Measurements from ENCODE around the gene ATP6V0B.

ATP6V0B gene

GRCh38 chr1:43995984-43996732, 21.4 kb downstream of the ATP6V0B start:
- ChIA-PET POLR2A (no interaction called here), CTCF (interaction anchor here (1.6 to 6.4 kb wide), 3 partner anchors 10 to 53 kb away, joined by 7 to 59 read pairs (median 23); no protein-coding TSS in a partner anchor)
- TF ChIP-seq CTCF (IDR thresholded peaks at IDR 0.05; ENCODE audit: control extremely low read depth, extremely low read depth, low read depth, missing control alignments): no peak
- no peak for DNase-seq (ENCODE audit: extremely low spot score)

GRCh38 chr1:43996733-43997115, 22.0 kb downstream of the ATP6V0B start:
- TF ChIP-seq CTCF (IDR thresholded peaks at IDR 0.05; ENCODE audit: control extremely low read depth, extremely low read depth, low read depth, missing control alignments): no peak
- DNase-seq (ENCODE audit: extremely low spot score): no peak
- ChIA-PET POLR2A (no interaction called here), CTCF (interaction anchor here (5.8 to 6.4 kb wide), 2 partner anchors 9 to 40 kb away, joined by 23 to 59 read pairs; no protein-coding TSS in a partner anchor)

DNA sequence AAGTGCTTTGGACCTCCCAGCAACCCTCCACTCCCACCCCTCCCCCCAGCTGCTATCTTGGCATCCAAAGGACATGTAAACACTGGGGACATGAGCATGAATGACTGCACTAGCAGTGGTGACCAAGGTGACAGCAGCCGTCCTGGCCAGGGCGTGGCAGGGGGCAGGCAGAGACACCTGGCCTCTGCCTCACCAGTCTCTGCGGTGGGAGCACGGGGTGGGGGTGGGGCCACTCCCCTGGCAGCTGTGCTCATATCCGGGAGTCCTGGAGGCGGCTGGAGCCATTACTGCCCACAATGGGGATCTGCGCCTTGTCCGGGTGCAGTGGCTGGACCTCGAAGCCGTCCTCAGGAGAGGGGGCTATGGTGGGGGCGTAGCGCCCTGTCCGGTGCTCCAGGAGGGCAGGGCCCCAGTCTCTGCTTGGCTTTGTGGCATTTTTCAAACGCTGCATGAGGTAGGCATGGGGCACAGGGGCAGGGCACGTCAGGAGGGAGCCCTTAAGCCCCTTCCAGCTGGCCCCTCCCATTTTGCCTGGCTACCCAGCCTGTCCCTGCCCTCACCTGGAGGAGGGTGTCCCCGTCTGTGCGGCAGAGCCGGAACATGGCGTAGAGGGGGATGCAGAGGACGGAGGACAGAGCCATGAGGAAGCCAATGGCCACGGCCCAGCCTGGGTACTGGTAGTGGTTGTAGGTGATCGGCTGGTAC, 22.7 kb downstream of the ATP6V0B start:
- no peak for DNase-seq (ENCODE audit: extremely low spot score)
- ChIA-PET CTCF (interaction anchor here (5.8 to 6.4 kb wide), 2 partner anchors 8 to 39 kb away, joined by 23 to 59 read pairs; no protein-coding TSS in a partner anchor), POLR2A (no interaction called here)
- no peak for TF ChIP-seq CTCF (IDR thresholded peaks at IDR 0.05; ENCODE audit: control extremely low read depth, extremely low read depth, low read depth, missing control alignments)

DNA sequence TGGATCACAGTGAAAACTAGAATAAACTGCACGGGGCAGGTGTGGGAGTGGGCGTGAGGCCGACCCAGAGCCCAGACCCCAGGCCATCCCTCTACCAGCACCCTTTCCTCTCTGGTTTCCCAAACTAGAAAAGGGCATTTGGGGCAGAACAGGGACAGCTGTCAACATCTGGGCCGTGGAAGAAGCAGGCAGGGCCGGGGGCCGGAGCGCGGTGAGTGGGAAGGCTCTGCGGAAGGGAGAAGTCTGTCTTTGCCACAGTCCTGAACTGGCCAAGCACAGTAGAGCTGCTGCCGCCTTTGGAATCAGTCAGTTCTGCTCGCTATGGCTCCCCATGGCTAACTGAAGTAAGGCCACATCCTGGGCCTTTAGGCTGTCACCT, 23.2 kb downstream of the ATP6V0B start:
- DNase-seq (ENCODE audit: extremely low spot score): no peak
- no peak for TF ChIP-seq CTCF (IDR thresholded peaks at IDR 0.05; ENCODE audit: control extremely low read depth, extremely low read depth, low read depth, missing control alignments)
- ChIA-PET POLR2A (no interaction called here), CTCF (interaction anchor here (2.4 kb wide), 1 partner anchor 49 kb away, joined by 15 read pairs; no protein-coding TSS in a partner anchor)

DNA sequence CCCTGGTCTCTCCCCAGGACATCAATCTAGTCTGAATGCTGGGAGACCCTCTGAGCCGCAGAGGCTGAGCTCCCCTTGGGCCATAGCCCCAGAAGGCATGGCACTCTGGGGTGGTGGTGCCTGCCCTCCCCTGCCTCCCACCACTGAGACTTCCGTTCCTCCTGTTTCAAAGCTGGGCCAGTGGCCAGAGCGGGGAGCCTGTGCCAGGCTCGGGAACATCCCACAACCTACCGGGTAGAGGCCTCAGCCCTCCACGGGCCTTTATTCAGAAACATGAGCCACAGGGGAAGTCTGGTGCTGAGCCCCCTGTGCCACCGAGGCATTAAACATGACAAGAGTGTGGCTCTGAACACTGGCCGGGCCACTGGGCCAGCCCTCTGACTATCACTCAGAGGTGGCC, 24.7 kb downstream of the ATP6V0B start:
- no peak for DNase-seq (ENCODE audit: extremely low spot score)
- ChIA-PET CTCF (interaction anchor here (1.2 to 9.8 kb wide), 5 partner anchors 11 to 235 kb away, joined by 3 to 169 read pairs (median 5); partner anchors contain the start of gene SLC6A9), POLR2A (no interaction called here)
- no peak for TF ChIP-seq CTCF (IDR thresholded peaks at IDR 0.05; ENCODE audit: control extremely low read depth, extremely low read depth, low read depth, missing control alignments)

GRCh38 chr1:44000122-44000665, 25.4 kb downstream of the ATP6V0B start:
- DNase-seq (ENCODE audit: extremely low spot score): no peak
- ChIA-PET POLR2A (no interaction called here), CTCF (interaction anchor here (1.2 to 9.8 kb wide), 5 partner anchors 12 to 236 kb away, joined by 3 to 169 read pairs (median 5); partner anchors contain the start of gene SLC6A9)
- no peak for TF ChIP-seq CTCF (IDR thresholded peaks at IDR 0.05; ENCODE audit: control extremely low read depth, extremely low read depth, low read depth, missing control alignments)
